ENCODE results near the gene IGFL2.
"Not testable (repeated sequence)": the region's sequence is repeated elsewhere in the genome, so short reads cannot be mapped to it uniquely, and the experiment has no call there.

Gene IGFL2

GRCh38 chr19:46147791-46148288 lies at the start of gene IGFL2:
Gene IGFL2, plus strand, starts transcription at chr19:46148238. Its CDS starts 41 bp downstream, at chr19:46148279.
- DNase-seq = peak; percentile 42

DNA sequence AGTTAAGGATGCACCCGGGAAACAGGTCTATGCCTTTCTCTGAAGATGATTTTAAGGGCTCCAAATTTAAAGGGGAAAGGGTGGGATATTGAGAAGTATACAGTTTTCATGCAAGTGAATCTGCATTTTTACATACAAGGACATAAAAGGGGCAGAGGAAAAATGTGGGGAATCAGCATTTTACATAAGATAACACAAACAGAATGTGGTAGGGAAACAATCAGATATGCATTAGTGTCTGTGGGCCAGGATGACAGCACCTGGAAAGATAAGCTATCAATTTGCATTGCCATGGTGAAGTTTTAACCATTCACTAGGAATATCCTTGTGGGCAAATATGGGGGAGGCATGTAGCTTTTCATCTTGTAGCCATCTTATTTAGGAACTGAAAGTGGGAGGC lies 47.7 kb upstream of the IGFL2 start:
- DNase-seq = no peak

DNA sequence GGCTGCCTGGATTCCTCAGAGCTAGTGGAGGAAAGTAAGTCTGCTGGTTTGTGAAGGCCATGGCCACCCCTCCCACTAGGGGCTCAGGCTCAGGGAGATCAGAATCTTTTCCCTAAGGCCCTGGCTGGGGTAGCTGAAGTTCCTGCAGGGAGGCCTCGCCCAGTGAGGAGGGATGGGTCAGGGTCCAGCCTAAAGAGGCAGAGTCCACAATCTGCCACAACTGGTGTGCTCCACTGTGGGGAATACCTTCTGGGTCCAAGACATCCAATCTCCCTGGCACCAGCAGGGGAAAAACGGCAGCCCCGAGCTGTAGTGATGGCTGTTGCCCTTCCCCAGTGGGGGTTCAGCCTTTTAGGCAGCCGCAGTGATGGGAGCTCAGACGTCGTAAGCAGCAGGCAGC lies 46.7 kb upstream of the IGFL2 start:
- DNase-seq = no peak

DNA sequence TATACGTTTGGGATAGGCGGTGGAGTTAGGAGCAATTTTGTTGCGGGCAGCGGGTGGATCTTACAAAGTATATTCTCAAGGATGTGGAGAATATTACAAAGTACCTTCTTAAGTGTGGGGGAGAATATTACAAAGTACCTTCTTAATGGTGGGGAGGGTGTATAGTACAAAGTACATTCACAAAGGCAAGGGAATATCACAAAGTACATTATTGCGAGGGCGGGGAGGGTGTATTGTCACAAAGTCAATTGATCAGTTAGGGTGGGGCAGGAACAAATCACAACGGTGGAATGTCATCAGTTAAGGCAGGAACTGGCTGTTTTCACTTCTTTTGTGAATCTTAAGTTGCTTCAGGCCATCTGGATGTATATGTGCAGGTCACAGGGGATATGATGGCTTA lies 45.7 kb upstream of the IGFL2 start:
- not testable (repeated sequence) for DNase-seq

- no peak for DNase-seq
These were observed 40.7 kb upstream of the IGFL2 start for GRCh38 chr19:46107371-46107770.

- no peak for DNase-seq
These were observed 38.2 kb upstream of the IGFL2 start for GRCh38 chr19:46109876-46110275.

- no peak for DNase-seq
These were observed 36.7 kb upstream of the IGFL2 start for GRCh38 chr19:46111376-46111775.

GRCh38 chr19:46112527-46112926 lies 35.5 kb upstream of the IGFL2 start:
- peak; percentile 6 for DNase-seq

GRCh38 chr19:46113726-46114125 lies 34.3 kb upstream of the IGFL2 start:
- no peak for DNase-seq

DNA sequence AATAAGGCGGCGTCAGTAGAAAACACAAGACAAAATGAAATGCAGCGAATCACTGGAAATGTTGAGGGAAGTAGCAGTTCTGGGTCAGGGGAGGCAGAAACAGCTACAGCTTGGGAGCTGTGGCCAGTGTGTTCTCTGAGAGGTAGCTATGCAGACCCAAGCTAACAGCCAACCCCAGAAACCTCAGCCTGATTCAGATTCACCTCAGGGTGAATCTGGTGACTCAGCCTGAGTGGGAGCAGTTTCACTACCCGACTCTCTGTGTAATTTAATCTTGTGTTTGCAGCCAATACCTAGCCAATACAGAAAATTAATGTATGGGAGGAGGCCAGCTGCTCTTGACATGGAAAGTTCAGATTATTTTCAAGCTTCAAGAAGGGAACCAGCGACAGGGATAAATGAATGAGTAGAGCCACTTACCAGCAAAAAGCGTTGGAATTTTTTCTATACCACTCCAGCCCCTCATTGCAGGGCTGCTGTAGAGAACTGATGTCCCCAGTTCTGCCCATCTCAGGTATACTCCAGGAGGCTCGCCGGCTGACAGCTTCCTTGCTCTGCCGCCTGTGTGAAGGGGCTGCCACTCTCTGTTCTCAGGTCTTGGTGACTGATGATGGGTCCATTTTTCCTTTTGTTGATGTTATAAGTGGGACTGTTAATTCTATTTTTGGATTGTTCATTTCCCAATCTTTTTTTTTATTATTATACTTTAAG lies 32.5 kb upstream of the IGFL2 start:
- peak; percentile 79 for DNase-seq

- DNase-seq = no peak
These were observed 31.9 kb upstream of the IGFL2 start for GRCh38 chr19:46116121-46116520.

DNA sequence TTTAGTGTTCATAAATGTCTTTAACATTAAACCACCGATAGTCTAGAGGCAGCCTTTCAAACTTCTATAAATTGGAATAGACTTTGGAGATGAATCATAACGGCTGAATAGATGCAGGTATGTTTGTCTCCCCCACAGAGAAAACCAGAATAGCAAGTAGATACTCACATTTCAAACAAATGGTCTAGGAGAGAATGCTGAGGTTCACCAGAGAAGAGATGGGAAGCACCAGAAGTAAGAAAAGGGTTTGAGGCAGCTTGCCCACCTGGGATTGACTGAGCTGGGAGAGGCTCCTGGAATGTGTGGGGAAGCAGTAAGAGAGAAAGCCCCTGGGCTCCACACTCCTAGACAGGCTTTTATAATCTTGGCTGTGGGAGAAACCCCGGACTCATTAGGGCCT lies 29.9 kb upstream of the IGFL2 start:
- DNase-seq = no peak

DNA sequence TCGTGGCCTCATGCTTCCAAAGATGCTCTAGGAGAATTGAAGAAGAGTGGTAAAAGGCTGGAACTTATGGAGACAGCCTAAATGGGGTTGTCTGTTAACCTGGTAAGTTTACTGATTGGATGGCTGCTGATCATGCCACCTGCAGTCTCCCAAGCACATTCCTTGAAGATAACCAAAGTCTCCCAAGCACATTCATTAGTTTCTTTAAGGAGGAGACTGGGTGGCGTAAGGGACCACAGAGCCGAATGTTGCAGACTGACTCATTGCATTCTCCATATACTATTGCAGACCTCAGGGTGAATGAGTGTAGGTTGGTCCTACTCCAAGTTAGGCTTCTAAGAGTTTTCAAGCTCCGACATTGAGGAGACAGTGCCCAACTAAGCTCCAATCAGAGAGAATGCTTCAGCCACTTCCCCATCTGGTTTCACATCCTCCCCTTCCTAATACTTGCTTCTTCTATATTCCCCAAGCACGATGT lies 23.4 kb upstream of the IGFL2 start, which contains the start of gene IGFL3:
Gene IGFL3 (minus strand): TSS at position 51 of the 478 bp plus-strand sequence. CDS start 39 bp downstream, at position 12.
- no peak for DNase-seq

DNA sequence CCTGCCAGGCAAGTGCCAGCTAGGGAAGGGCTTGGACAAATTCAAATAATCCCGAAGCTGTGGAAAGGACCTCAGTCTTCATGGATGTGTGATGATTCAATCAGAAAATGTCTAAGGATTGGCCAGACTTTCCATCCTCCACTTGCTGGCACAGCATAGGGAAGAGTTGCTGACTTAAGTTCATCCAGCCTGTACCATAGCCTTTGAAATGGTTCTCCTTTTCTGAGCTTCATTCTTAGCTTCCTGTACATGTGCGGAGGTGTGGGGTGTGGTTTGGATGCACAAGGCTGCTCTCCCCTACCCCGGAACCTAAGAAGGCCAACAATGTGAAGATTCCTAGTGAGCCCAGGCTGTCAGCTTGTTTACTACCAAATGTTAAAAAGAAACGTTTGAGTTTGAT lies 22.6 kb upstream of the IGFL2 start:
- no peak for DNase-seq

DNA sequence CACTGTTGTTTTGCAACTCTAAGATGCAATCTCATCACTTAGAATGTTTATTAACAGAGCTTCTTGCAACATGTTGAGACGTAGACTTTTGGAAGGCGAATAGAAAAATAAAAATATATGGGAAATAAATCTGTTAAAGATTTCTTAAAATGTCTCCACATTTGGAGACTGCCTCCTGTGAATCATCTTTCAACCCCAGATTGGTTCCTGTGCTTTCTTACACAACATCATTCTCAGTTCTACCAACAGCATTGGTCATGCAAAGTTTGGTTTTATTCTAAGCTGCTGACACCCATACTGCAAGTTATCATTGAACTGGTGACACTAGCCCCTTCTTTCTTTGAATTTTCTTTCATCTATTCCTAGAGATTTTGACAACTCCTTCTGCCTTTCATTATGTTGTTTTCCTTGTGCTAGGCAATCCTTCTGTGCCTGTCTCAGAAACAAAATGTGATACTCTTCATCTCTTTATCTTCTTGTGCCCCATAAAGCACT lies 21.9 kb upstream of the IGFL2 start:
- DNase-seq = no peak

DNA sequence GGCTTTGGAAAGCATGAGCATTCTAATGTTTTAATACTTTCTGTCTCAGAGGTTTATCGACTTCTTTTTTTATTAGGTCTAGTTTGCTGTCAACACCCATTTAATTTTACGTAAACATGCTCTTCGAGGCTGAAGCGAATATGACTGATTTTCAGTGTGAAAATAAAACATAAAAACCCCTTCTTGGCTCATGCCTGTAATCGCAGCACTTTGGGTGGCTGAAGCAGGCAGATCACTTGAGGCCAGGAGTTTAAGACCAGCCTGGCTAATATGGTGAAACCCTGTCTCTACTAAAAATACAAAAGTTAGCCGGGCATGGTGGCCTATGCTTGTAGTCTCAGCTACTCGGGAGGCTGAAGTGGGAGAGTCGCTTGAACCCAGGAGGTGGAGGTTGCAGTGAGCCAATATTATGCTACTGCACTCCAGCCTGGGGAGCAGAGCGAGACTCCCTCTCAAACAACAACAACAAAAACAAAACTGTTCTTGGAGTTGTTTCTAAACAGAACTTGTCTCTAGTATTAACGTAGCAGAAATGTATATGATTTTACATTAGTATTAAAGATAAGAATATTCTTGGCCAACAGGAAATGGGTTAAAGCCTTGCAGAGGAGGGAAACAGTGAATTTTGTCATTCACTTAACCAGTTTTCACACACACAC lies 16.4 kb upstream of the IGFL2 start:
- no peak for DNase-seq

DNA sequence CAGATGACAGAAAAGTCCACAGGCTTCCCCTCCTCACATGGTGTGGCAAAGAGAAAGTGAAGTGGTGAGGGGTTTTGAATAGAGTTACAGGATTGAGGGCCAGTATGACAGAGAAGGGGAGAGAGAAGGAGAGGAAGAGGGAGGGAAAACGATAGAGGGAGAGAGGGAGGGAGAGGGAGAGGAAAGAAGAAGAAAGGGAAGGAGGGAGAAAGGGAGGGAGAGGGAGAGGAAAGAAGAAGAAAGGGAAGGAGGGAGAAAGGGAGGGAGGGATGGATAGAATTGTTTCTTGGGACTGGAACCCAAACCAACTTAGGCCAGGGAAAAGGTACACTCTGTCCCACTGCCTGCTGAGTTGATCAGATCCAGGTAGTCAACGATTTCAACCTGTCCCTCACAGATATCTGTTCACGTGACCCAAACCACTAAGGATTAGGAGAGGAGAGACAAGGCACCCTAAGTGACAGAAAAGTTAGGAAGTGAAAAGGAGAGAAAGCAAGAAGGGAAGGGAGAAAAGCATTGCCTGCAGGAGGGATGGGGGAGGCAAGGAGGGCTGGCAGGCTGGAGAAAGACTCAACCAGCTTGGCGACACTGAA lies 15.4 kb upstream of the IGFL2 start:
- DNase-seq = no peak

DNA sequence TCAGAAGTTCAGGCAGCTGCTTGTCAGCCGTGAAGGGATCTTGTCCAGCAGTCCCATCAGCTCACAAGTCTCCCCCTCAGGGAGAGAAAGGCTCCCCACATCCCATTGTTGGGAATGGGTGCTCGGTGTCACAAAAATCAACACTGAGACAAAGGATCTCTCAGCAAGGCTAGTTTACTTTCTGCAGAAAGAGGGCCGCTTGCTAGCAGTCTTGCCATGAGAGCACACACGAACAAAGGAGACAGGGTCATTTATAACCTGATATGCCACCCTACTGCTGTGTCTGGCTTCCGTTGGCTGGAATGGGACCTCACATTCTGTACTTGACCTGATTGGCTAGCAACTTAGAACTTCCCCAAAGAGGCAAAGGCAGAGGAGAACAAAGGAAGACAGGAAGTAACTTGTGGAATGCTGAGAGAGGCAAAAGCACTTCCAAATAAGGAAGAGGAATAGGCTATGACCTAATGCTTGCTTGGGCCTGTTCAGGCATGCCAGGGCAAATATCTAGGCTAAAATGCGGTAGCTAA lies 14.9 kb upstream of the IGFL2 start:
- DNase-seq = no peak

- no peak for DNase-seq
These were observed 14.2 kb upstream of the IGFL2 start for GRCh38 chr19:46133777-46134241.

DNA sequence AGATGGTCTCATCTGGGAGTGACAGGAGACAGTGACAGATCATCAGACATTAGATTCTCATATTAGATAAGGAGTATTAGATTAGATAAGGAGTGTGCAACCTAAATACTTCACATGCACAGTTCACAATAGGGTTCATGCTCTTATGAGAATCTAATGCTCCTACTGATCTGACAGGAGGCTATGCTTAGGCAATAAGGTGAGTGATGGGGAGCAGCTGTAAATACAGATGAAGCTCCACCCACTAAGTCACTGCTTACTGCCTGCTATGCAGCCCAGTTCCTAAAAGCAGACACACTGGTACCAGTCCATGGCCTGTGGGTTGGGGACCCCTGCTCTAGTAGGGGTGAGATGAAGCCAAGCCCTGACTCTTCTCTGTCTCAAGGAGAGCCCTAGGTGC lies 13.5 kb upstream of the IGFL2 start:
- no peak for DNase-seq

DNA sequence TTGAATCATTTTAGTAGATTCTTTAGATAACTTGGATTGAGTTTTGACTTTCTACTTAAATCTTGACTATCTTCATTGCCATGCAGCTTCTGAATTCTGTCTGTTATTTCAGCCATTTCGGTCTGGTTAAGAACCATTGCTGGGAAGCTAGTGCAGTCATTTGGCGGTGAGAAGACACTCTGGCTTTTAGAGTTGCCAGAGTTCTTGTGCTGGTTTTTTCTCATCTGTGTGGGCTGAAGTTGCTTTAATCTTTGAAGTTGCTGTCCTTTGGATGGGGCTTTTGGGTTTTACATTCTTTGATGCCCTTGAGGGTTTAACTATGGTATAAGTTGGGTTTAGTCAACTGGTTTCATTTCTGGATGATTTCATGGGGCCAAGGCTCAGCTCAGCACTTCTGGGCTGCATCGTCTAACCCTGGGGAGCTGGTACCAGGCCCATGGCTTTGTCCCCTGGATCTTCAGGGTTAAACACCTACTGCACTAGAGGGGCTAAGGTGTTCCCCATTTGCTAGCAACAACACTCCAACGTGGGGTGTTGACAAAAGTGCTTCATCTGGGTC lies 10.0 kb upstream of the IGFL2 start:
- DNase-seq = no peak

DNA sequence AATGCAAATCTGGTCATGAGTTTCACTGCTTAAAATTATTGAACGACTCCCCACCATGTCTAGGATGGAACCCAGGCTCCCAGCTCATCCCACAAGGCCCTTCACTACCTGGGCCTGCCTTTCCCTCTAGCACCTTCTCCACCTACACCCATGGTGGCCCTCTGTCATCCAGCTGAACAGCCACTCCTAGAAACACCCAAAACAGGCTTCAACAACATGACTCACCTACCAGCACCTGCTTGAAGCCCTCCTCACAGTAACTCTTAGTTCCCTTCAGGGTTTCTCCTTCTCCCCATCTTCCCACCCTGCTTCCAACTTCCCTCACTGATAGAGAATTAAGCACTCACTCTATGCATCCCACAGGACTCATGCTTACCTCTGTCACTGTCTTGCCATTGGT lies 6.6 kb upstream of the IGFL2 start:
- DNase-seq = no peak

GRCh38 chr19:46142294-46142693 lies 5.7 kb upstream of the IGFL2 start:
- DNase-seq = no peak

Measured in stimulated activated CD4-positive, alpha-beta T cell treated with anti-CD3 and anti-CD28 coated beads, Interleukin-15, amount 100 ng/mL, for 24 hours (primary cell).